ENCODE measurements around the gene IYD. TPM values are rescaled to one million over a fixed set of nuclear protein-coding genes. Genes with fewer than 3 reads are reported as not detected.

IYD gene
- total and polyA plus RNA-seq, 4 experiments from 2014 or later, result not detected

DNA sequence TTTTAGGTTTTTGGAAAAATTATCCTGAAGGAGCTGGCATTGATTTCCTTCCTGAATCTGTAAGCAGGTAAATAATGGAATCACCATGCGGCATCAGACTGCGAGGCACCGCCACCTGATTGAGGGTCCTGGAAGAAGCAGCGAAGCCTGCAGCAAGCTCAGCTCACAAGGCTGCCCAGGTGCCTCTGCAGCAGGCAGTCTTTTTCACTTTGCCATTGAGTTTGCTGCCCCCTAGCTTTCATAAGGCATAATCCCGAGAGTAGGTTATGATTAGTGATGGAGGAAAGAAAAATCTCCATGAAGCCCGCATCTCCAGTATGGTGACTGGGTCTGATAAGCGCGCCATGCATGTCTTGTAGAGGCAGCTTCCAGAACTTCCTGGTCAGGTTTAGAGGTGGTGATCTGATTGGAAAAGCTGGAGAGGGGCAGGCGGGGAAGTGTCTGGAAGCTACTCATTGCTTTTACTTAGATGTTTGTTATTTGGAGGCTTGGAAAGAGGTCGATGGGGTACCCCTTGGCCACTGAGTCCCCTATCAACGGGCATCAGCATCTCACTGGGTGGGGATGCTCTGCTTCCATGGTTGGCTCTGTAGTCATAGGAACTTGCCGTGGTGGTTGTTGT lies 26.7 kb downstream of the IYD start:
- H3K4me3 ChIP-seq (ENCODE audit: low read length in 2 of 2), result no peak overlapping the region
- no peak overlapping the region for H3K4me3 Mint-ChIP-seq

GRCh38 chr6:150403458-150404246 lies 34.8 kb downstream of the IYD start:
- intact Hi-C loops (cut with micrococcal nuclease), result no loop called here
- Mint-ChIP-seq H3K27ac (no peak overlapping the region), H3K9me3 (peaks cover 0 to 15% (median 9%) of the 10 kb centered on the region in 8 donors), H3K36me3 (no peaks in the 10 kb centered on the region), H3K27me3 (peaks cover 10 to 26% of the 10 kb centered on the region in 2 donors), H3K4me1 (no peaks in the 10 kb centered on the region), H3K4me3 (no peak overlapping the region)
- no peak for DNase-seq
- H3K9me3 ChIP-seq (ENCODE audit: control insufficient read depth in 1 of 2, low read length in 2 of 2), result no peaks in the 10 kb centered on the region
- CTCF ChIA-PET (ENCODE audit: partially characterized antibody), result interaction anchor here (1.5 kb wide), 2 partner anchors 8 to 9 kb away, joined by 4 to 5 read pairs; no protein-coding TSS in a partner anchor
- H3K27me3 ChIP-seq (ENCODE audit: insufficient read depth, low read length), result no peaks in the 10 kb centered on the region
- no peaks in the 10 kb centered on the region for H3K36me3 ChIP-seq (ENCODE audit: insufficient read depth, low read length)
- POLR2A ChIA-PET (ENCODE audit: partially characterized antibody), result no interaction called here
- no peak overlapping the region for H3K27ac ChIP-seq (ENCODE audit: low read depth, low read length)
- no peaks in the 10 kb centered on the region for H3K4me1 ChIP-seq (ENCODE audit: insufficient read depth, low read length)
- H3K4me3 ChIP-seq (ENCODE audit: low read length in 2 of 2), result no peak overlapping the region

More for the DNA sequence above, 26.7 kb downstream of the IYD start:
- no peak overlapping the region for H3K27ac Mint-ChIP-seq
- no peaks in the 10 kb centered on the region for H3K4me1 ChIP-seq (ENCODE audit: insufficient read depth, low read length)
- POLR2A ChIA-PET (ENCODE audit: partially characterized antibody), result no interaction called here
- peaks cover 0 to 1% (median 0%) of the 10 kb centered on the region in 4 donors for H3K4me1 Mint-ChIP-seq
- H3K27me3 ChIP-seq (ENCODE audit: insufficient read depth, low read length), result no peaks in the 10 kb centered on the region
- H3K9me3 ChIP-seq (ENCODE audit: control insufficient read depth in 1 of 2, low read length in 2 of 2), result no peaks in the 10 kb centered on the region
- DNase-seq, result peak in 4 of 5 donors; percentile 14 to 33 (median 22)
- H3K9me3 Mint-ChIP-seq, result no peaks in the 10 kb centered on the region
- CTCF ChIA-PET (ENCODE audit: partially characterized antibody), result interaction anchor here (0.6 to 4.6 kb wide), 18 partner anchors 9 to 443 kb away, joined by 3 to 30 read pairs (median 5); partner anchors contain the start of gene IYD
- no peaks in the 10 kb centered on the region for H3K36me3 Mint-ChIP-seq
- no peak overlapping the region for H3K27ac ChIP-seq (ENCODE audit: low read depth, low read length)
- H3K27me3 Mint-ChIP-seq, result peaks cover 3 to 11% of the 10 kb centered on the region in 2 donors
- H3K36me3 ChIP-seq (ENCODE audit: insufficient read depth, low read length), result no peaks in the 10 kb centered on the region
- intact Hi-C loops (cut with micrococcal nuclease), result loop anchor here (1.0 to 2.0 kb wide), 2 partner anchors 315 to 561 kb away; no protein-coding TSS in a partner anchor

DNA sequence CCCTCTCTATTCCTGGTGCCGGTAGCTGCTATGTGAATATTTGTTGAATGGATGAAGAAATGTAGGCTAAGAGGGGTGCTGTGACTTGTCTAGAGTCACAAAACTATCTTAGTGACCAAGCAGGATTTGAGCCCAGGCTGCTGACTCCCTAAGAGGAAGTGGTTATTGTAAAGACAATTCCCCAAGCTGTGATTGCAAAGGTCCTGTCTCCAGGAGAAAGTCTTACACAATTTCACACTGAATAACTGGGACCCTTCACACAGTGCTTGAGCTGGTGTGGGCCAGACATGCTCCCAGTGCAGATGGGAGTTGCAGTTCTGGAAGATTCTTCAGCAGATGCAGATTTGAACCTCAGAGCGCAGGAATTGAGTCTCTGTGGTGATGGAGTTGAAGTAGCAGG lies 38.1 kb downstream of the IYD start:
- Mint-ChIP-seq H3K27ac (no peak overlapping the region), H3K36me3 (no peaks in the 10 kb centered on the region), H3K27me3 (peaks cover 19 to 28% of the 10 kb centered on the region in 2 donors), H3K9me3 (peaks cover 0 to 15% (median 9%) of the 10 kb centered on the region in 8 donors), H3K4me1 (no peaks in the 10 kb centered on the region), H3K4me3 (no peak overlapping the region)
- intact Hi-C loops (cut with micrococcal nuclease), result no loop called here
- Histone ChIP-seq H3K4me1 (ENCODE audit: insufficient read depth, low read length) (no peaks in the 10 kb centered on the region), H3K27me3 (ENCODE audit: insufficient read depth, low read length) (no peaks in the 10 kb centered on the region), H3K9me3 (ENCODE audit: control insufficient read depth in 1 of 2, low read length in 2 of 2) (no peaks in the 10 kb centered on the region), H3K36me3 (ENCODE audit: insufficient read depth, low read length) (no peaks in the 10 kb centered on the region), H3K4me3 (ENCODE audit: low read length in 2 of 2) (no peak overlapping the region), H3K27ac (ENCODE audit: low read depth, low read length) (no peak overlapping the region)
- ChIA-PET CTCF (ENCODE audit: partially characterized antibody) (interaction anchor here (0.6 to 3.0 kb wide), 5 partner anchors 10 to 394 kb away, joined by 3 to 15 read pairs (median 3); no protein-coding TSS in a partner anchor), POLR2A (ENCODE audit: partially characterized antibody) (no interaction called here)
- no peak for DNase-seq

DNA sequence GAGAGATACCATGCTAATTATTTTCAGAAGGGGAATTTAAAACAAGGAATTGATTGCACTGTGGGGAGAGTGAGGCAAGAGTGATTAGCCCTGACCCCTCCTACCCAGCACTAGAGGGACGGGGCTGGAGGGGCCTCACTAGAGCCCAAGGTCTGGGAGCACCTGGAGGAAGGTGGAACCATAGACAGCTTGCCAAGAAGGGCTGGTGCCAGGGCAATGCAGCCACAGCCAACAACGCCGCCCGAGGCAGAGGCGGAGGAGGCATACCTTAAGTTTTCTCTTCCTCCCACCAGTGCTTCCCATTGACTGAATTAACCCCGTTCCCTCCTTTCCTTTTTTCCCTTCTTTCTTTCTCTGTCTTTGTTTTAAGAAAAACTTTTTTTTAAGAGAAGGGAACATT lies 40.0 kb downstream of the IYD start:
- DNase-seq, result no peak
- Histone ChIP-seq H3K36me3 (ENCODE audit: insufficient read depth, low read length) (no peaks in the 10 kb centered on the region), H3K4me3 (ENCODE audit: low read length in 2 of 2) (no peak overlapping the region), H3K4me1 (ENCODE audit: insufficient read depth, low read length) (no peaks in the 10 kb centered on the region), H3K9me3 (ENCODE audit: control insufficient read depth in 1 of 2, low read length in 2 of 2) (no peaks in the 10 kb centered on the region), H3K27ac (ENCODE audit: low read depth, low read length) (no peak overlapping the region), H3K27me3 (ENCODE audit: insufficient read depth, low read length) (no peaks in the 10 kb centered on the region)
- no peaks in the 10 kb centered on the region for H3K4me1 Mint-ChIP-seq
- intact Hi-C loops (cut with micrococcal nuclease), result no loop called here
- CTCF ChIA-PET (ENCODE audit: partially characterized antibody), result interaction anchor here (0.9 to 3.7 kb wide), 5 partner anchors 9 to 406 kb away, joined by 4 to 19 read pairs (median 12); no protein-coding TSS in a partner anchor
- H3K36me3 Mint-ChIP-seq, result no peaks in the 10 kb centered on the region
- no peak overlapping the region for H3K27ac Mint-ChIP-seq
- POLR2A ChIA-PET (ENCODE audit: partially characterized antibody), result no interaction called here
- no peak overlapping the region for H3K4me3 Mint-ChIP-seq
- H3K27me3 Mint-ChIP-seq, result peaks cover 19 to 25% of the 10 kb centered on the region in 2 donors
- peaks cover 0 to 15% (median 9%) of the 10 kb centered on the region in 8 donors for H3K9me3 Mint-ChIP-seq

DNA sequence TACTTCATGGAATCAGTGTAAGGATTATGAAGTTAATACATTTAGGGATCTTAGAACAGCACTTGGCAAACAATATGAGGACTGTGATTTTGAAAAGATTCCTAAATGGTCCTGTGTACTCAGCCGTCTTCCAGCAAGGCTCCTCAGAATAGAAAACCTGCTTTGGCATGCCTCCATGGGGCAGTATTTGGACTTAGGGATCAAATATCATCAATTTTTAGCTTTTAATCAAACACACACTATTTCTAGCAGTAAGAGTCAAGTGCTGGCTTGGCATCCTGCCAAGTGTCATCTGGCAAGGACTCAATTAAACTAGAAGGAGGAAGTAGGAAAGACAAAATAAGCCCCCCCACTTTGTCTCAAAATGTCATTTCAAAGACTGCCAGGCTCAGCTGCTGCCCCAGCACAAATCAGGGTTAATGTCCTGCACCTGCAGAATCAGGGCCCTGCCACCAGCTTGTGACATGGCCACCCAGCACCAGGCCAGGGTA lies 40.8 kb downstream of the IYD start:
- H3K27ac Mint-ChIP-seq, result no peak overlapping the region
- H3K4me1 ChIP-seq (ENCODE audit: insufficient read depth, low read length), result no peaks in the 10 kb centered on the region
- H3K4me3 Mint-ChIP-seq, result no peak overlapping the region
- no peaks in the 10 kb centered on the region for H3K36me3 ChIP-seq (ENCODE audit: insufficient read depth, low read length)
- H3K27me3 ChIP-seq (ENCODE audit: insufficient read depth, low read length), result no peaks in the 10 kb centered on the region
- intact Hi-C loops (cut with micrococcal nuclease), result loop anchor here (10.0 kb wide), 1 partner anchor 915 kb away; no protein-coding TSS in a partner anchor
- ChIA-PET CTCF (ENCODE audit: partially characterized antibody) (interaction anchor here (2.8 to 3.7 kb wide), 2 partner anchors 8 to 15 kb away, joined by 12 to 19 read pairs; no protein-coding TSS in a partner anchor), POLR2A (ENCODE audit: partially characterized antibody) (no interaction called here)
- peaks cover 19 to 29% of the 10 kb centered on the region in 2 donors for H3K27me3 Mint-ChIP-seq
- peaks cover 0 to 15% (median 9%) of the 10 kb centered on the region in 8 donors for H3K9me3 Mint-ChIP-seq
- no peaks in the 10 kb centered on the region for H3K9me3 ChIP-seq (ENCODE audit: control insufficient read depth in 1 of 2, low read length in 2 of 2)
- no peaks in the 10 kb centered on the region for H3K36me3 Mint-ChIP-seq
- H3K4me3 ChIP-seq (ENCODE audit: low read length in 2 of 2), result no peak overlapping the region
- H3K27ac ChIP-seq (ENCODE audit: low read depth, low read length), result no peak overlapping the region
- DNase-seq, result no peak
- no peaks in the 10 kb centered on the region for H3K4me1 Mint-ChIP-seq

DNA sequence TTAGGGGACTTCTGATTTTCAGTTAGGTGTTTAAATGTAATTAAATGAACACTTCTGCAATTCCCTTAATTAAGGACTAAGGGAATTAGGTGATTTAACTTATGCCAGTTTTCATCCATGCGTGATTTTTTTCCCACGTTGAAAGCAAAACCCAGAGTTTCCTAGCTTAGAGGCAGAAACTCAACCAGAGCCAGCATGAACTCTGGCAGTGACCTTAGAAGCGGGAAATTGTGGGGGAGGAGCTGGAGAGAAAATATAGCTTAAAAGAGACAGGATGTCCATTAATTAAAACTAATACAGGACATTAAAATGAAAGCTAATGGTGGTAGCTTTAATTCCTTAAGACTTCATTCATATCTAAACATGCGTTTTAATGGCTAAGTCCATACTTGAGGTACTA lies 41.6 kb downstream of the IYD start:
- ChIA-PET POLR2A (ENCODE audit: partially characterized antibody) (no interaction called here), CTCF (ENCODE audit: partially characterized antibody) (interaction anchor here (1.1 to 3.7 kb wide), 5 partner anchors 7 to 405 kb away, joined by 3 to 19 read pairs (median 4); no protein-coding TSS in a partner anchor)
- no peak overlapping the region for H3K4me3 ChIP-seq (ENCODE audit: low read length in 2 of 2)
- DNase-seq, result no peak
- no peaks in the 10 kb centered on the region for H3K4me1 ChIP-seq (ENCODE audit: insufficient read depth, low read length)
- H3K9me3 ChIP-seq (ENCODE audit: control insufficient read depth in 1 of 2, low read length in 2 of 2), result no peaks in the 10 kb centered on the region
- peaks cover 0 to 8% (median 6%) of the 10 kb centered on the region in 8 donors for H3K9me3 Mint-ChIP-seq
- no peaks in the 10 kb centered on the region for H3K36me3 ChIP-seq (ENCODE audit: insufficient read depth, low read length)
- no peaks in the 10 kb centered on the region for H3K36me3 Mint-ChIP-seq
- no peaks in the 10 kb centered on the region for H3K4me1 Mint-ChIP-seq
- no peak overlapping the region for H3K4me3 Mint-ChIP-seq
- no peak overlapping the region for H3K27ac ChIP-seq (ENCODE audit: low read depth, low read length)
- H3K27me3 ChIP-seq (ENCODE audit: insufficient read depth, low read length), result no peaks in the 10 kb centered on the region
- intact Hi-C loops (cut with micrococcal nuclease), result loop anchor here (10.0 kb wide), 1 partner anchor 914 kb away; no protein-coding TSS in a partner anchor
- H3K27ac Mint-ChIP-seq, result no peak overlapping the region
- H3K27me3 Mint-ChIP-seq, result peaks cover 21 to 30% of the 10 kb centered on the region in 2 donors

DNA sequence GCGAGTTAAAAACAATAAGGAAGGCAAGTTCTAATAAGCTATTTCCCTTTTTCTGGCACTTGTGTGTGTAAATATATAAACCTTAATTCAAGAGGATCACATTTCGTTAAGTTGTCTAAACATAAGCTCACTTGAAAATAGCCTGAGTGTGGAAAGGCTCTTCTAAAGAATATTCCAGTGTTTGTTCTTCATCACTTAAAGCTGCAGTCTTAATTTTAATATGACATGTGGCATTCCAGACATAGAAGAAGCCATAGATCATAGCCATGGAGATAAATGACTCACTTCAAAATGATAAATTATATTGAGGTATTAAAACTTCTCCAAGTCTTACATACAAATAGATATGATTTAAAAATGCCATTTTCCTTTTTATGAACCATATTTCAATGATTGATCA lies 42.1 kb downstream of the IYD start:
- H3K27ac ChIP-seq (ENCODE audit: low read depth, low read length), result no peak overlapping the region
- no peaks in the 10 kb centered on the region for H3K9me3 ChIP-seq (ENCODE audit: control insufficient read depth in 1 of 2, low read length in 2 of 2)
- intact Hi-C loops (cut with micrococcal nuclease), result loop anchor here (10.0 kb wide), 1 partner anchor 914 kb away; no protein-coding TSS in a partner anchor
- H3K27me3 ChIP-seq (ENCODE audit: insufficient read depth, low read length), result no peaks in the 10 kb centered on the region
- H3K9me3 Mint-ChIP-seq, result peaks cover 0 to 4% (median 2%) of the 10 kb centered on the region in 8 donors
- CTCF ChIA-PET (ENCODE audit: partially characterized antibody), result interaction anchor here (0.5 to 3.7 kb wide), 6 partner anchors 7 to 404 kb away, joined by 3 to 19 read pairs (median 4); no protein-coding TSS in a partner anchor
- no peak overlapping the region for H3K4me3 ChIP-seq (ENCODE audit: low read length in 2 of 2)
- POLR2A ChIA-PET (ENCODE audit: partially characterized antibody), result no interaction called here
- H3K4me1 Mint-ChIP-seq, result no peaks in the 10 kb centered on the region
- H3K36me3 ChIP-seq (ENCODE audit: insufficient read depth, low read length), result no peaks in the 10 kb centered on the region
- DNase-seq, result no peak
- no peaks in the 10 kb centered on the region for H3K4me1 ChIP-seq (ENCODE audit: insufficient read depth, low read length)
- no peak overlapping the region for H3K4me3 Mint-ChIP-seq
- no peak overlapping the region for H3K27ac Mint-ChIP-seq
- peaks cover 22 to 34% of the 10 kb centered on the region in 2 donors for H3K27me3 Mint-ChIP-seq
- no peaks in the 10 kb centered on the region for H3K36me3 Mint-ChIP-seq

Measured in CD4-positive, alpha-beta memory T cell (primary cell).